ENCODE data around the gene NEK1. TPM values are rescaled to one million over a fixed set of nuclear protein-coding genes. Genes with fewer than 3 reads are reported as not detected.

NEK1 gene
- total and polyA plus RNA-seq, 8 donors = 13.2 to 30.9 (median 26.9) TPM

- Histone ChIP-seq H3K27ac (no peak overlapping the region), H3K9me3 (no peaks in the 10 kb centered on the region), H3K27me3 (no peaks in the 10 kb centered on the region), H3K4me1 (peaks cover 6 to 30% of the 10 kb centered on the region in 2 donors), H3K4me3 (no peak overlapping the region), H3K36me3 (no peaks in the 10 kb centered on the region)
- intact Hi-C loops (cut with DNase I) = loop anchor here in 1 of 2 donors (10.0 kb wide), 1 partner anchor 139 kb away; the partner anchor contains the start of gene HPF1
- no peak for ATAC-seq
- TF ChIP-seq CTCF (IDR thresholded peaks at IDR 0.05) = no peak
- no peak for DNase-seq
Measured at GRCh38 chr4:169615467-169616106, 3.2 kb upstream of the NEK1 start.

- Histone ChIP-seq H3K4me3 (peak overlapping the region; percentile 56 to 68), H3K27ac (peak overlapping the region; percentile 93 to 95), H3K4me1 (peaks cover 6 to 27% of the 10 kb centered on the region in 2 donors), H3K36me3 (no peaks in the 10 kb centered on the region), H3K27me3 (no peaks in the 10 kb centered on the region), H3K9me3 (no peaks in the 10 kb centered on the region)
- ATAC-seq = peak; percentile 80
- intact Hi-C loops (cut with DNase I) = loop anchor here in 1 of 2 donors (10.0 kb wide), 1 partner anchor 142 kb away; the partner anchor contains the start of gene HPF1
- TF ChIP-seq CTCF (IDR thresholded peaks at IDR 0.05) = peak; percentile 18 to 58
- peak in 3 of 4 donors; percentile 62 to 87 (median 68) for DNase-seq
Measured at GRCh38 chr4:169612871-169613859, 782 bp upstream of the NEK1 start.

GRCh38 chr4:169611157-169611556 lies 1.2 kb downstream of the NEK1 start:
- no peak for TF ChIP-seq CTCF (IDR thresholded peaks at IDR 0.05)
- Histone ChIP-seq H3K27ac (no peak overlapping the region), H3K4me3 (peak overlapping the region; percentile 56 to 68), H3K36me3 (no peaks in the 10 kb centered on the region), H3K9me3 (no peaks in the 10 kb centered on the region), H3K4me1 (peaks cover 6 to 27% of the 10 kb centered on the region in 2 donors), H3K27me3 (no peaks in the 10 kb centered on the region)
- no peak for ATAC-seq
- intact Hi-C loops (cut with DNase I) = loop anchor here in 1 of 2 donors (10.0 kb wide), 1 partner anchor 144 kb away; the partner anchor contains the start of gene HPF1
- no peak for DNase-seq

GRCh38 chr4:169604903-169605331 lies 7.5 kb downstream of the NEK1 start:
- Histone ChIP-seq H3K27me3 (no peaks in the 10 kb centered on the region), H3K36me3 (peaks cover 0 to 11% of the 10 kb centered on the region in 2 donors), H3K27ac (no peak overlapping the region), H3K9me3 (no peaks in the 10 kb centered on the region), H3K4me1 (no peaks in the 10 kb centered on the region), H3K4me3 (no peak overlapping the region)
- ATAC-seq = no peak
- intact Hi-C loops (cut with DNase I) = no loop called here
- DNase-seq = no peak
- no peak for TF ChIP-seq CTCF (IDR thresholded peaks at IDR 0.05)

Measured in left lung (tissue), 10 donors.